GM21515 (cell line): Measurements from ENCODE around the gene HIVEP2.
"Not testable (repeated sequence)": the region's sequence is repeated elsewhere in the genome, so short reads cannot be mapped to it uniquely, and the experiment has no call there.

Experiments
- ATAC-seq: cut with Tn5 transposase; IDR thresholded peaks from one replicate; pipeline ENCODE4 v1.9.1; 2021; ENCODE audit not compliant: unreplicated experiment

HIVEP2 gene

GRCh38 chr6:142945049-142945445 is at the start of gene HIVEP2:
Gene HIVEP2, minus strand, starts transcription at chr6:142945176. Its CDS starts 170,438 bp downstream, at chr6:142774738.
- ATAC-seq: peak; percentile 25

DNA sequence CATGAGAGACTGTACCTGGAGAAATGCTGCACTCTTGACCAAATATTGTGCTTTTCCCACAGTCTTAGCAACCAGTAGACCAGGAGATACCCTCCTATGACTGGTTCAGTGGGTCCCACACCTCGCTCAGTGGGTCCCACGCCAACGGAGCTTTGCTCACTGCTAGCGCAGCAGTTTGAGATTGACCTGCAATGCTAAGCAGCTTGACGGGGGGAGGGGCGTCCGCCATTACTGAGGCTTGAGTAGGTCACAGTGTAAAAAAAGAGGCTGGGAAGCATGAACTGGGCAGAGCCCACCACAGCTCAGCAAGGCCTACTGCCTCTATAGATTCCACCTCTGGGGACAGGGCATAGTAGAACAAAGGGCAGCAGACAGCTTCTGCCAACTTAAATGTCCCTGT is 49.0 kb upstream of the HIVEP2 start:
- no peak for ATAC-seq

DNA sequence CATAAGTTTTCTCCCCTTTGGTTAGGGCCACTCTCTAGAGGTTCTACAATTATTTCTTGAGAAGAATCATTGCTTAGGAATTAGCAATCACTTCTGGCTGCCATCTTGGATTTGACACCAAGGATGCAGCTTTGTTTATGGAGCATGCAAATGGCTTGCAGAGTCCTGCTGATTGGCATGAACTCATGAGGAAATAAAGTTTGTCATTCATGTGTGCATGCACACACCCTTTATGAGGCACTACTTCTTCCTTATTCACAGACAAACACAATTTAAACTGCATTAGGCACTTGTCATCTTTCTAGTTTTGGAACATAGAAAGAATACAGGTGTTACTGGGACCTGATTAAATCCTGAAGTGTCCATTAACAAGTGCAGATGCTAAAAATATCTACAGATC is 42.5 kb upstream of the HIVEP2 start:
- ATAC-seq: no peak

DNA sequence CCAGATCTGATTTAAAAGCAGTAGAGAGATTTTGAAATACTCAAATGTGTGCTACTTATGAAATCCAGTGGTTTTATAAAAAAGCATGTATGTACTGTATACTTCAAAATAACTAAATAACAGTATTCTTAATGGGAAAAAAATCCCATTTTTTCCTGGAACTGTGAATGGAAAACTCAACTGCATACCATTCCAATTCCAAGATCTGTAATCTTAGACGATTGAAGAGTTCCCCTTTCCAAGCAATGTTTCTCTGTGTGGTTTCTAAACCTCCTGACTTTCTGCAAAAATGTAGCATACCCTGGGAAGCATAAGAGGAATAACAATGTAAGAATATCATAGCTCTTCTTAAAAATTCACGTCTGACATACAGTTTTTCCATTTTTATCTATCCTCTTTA is 40.3 kb upstream of the HIVEP2 start:
- no peak for ATAC-seq

- no peak for ATAC-seq
Observed at GRCh38 chr6:142984386-142984785, 39.4 kb upstream of the HIVEP2 start.

DNA sequence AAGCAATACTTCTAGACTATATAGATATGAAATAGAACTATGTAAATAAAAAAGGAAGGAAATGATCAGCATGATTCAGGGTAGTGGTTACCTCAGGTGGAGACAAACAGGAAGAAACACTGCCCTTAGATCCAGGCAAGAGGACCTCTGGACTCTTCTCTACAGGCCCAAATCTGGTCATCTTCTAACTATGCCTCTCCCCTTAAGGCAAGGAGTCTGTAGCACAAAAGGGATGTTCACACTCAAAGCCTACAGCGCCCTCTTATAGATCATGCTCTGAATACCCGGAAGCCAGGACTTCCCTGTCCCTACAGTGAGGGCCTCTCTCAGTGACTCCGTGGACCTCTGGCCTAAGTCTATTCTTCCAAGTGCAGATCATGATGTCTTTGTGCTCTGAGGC is 30.4 kb upstream of the HIVEP2 start:
- no peak for ATAC-seq

DNA sequence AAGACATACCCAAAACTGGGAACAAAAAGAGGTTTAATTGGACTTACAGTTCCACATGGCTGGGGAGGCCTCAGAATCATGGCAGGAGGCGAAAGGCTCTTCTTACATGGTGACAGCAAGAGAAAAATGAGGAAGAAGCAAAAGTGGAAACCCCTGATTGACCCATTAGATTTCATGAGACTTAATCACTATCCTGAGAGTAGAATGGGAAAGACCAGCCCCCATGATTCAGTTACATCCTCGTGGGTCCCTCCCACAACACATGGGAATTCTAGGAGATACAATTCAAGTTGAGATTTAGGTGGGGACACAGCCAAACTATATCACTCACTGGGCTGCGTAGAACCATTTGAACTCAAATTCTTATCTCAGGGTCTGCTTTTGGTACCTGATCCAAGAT is 26.0 kb upstream of the HIVEP2 start:
- not testable (repeated sequence) for ATAC-seq

DNA sequence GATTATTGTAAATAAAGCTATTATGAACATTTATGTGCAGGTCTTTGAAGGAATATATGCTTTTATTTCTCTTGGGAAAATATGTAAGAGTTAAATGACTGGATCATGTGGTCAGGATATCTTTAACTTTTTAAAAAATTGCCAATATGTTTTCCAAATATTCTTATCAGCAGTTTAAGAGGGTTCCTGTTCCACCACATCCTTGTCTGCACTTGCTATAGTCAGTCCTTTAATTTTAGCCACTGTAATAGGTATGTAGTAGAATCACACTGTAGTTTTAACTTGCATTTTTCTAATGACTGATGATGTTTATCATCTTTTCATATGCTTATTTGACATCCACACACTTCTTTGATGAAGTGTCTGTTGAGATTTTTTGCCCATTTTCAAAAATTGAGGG is 23.6 kb upstream of the HIVEP2 start:
- ATAC-seq: no peak

DNA sequence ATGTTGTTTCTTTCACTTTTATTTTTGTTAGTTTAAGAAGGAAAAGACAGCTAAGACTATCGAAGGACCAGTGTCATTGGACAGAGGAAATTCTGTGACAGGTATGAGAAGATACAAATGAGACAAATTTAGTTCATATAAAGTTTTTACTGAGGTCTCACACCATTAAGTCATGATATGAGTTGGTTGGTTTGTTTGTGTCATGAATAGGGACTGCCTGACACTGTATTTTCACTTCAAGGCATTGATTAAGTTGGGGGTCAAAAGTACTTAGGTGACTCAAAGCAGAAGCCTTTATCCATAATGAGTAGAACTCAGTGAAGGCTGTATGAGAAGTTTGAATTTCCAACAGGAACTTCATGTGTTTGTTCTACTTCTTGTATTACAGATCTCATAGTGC is 21.3 kb upstream of the HIVEP2 start:
- ATAC-seq: no peak

GRCh38 chr6:142965164-142965563 is 20.2 kb upstream of the HIVEP2 start:
- ATAC-seq: no peak

DNA sequence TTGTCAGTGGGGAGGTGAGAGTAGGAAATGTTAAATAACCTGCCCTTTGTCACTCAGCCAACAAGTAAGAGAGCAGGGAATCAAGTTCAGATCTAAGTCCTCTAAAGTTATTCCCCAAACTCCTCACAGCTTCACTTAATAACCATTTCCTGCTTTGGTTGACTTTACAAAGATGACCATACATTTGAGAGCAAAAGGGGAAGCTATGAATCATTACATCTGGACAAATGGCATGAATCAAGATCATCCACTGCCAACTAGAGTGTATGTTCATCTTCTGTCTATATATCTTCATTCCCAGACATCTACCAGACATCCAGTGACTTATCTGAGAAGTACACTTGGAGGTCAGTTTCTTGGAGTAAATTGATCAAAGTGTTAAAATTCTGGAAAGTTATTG is 15.1 kb upstream of the HIVEP2 start:
- ATAC-seq: no peak

- no peak for ATAC-seq
Observed at GRCh38 chr6:142958343-142958742, 13.4 kb upstream of the HIVEP2 start.

GRCh38 chr6:142956726-142957125 is 11.8 kb upstream of the HIVEP2 start:
- ATAC-seq: no peak

DNA sequence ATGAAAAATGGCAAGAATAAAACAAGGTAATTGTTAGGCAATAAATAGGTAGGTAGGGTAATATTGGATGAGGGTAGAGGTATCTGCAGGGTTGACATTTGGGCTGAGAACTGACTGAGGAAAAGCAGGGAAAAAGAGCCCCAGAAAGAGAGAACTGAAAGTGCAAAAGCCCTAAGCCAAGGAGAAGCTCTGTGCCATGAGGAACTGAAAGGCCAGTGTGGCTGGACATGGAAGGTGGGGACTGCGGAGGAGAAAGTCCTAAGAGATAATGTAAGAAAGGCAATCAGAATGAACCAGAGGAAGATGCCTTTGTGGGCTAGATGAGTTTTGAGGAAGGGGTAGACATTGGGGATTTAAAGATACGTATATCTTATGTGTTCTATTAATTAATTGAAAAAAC is 9.9 kb upstream of the HIVEP2 start:
- ATAC-seq: no peak

DNA sequence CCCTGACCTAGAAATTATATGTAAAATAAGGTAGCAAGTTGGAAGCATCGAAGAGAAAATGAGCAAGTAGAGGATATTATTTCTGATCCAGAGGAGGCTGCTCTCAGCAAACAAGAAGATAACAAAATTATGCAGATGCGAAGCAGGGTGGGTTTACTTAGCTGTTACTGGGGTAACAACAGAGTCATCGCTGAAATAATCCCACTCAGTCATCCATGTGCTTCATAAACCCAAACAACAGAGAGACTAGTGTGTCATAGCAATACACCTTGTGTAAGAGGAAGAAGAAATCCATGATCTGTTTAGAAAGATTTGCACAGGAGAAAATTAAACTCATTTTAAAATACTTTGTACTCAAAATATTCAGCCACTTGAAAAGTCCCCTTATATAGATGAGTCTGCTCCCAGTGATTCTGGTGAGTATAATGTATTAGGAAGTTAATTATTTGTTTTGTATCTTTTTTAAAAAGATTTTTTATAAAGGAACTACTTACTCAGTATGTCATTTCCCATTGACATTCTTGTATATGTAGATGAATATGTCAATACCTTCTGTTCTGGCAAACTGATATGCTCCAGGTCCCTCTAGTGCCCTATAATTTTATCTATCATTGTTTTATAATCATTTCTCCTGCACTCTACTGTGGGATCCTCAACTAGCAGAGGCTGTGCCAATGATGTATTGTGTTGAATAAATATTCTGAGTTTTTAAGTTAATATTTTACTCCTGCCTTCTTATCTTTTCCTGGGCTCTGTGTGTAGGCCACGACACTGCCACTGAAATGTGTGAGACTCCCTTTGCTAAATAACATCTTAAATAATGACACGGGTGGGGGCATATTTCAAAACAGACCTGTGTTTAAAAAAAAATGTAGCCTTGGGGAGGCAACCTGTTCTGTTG is 8.6 kb upstream of the HIVEP2 start:
- no peak for ATAC-seq

- ATAC-seq: peak; percentile 68
Observed at GRCh38 chr6:142952614-142953013, 7.6 kb upstream of the HIVEP2 start.

DNA sequence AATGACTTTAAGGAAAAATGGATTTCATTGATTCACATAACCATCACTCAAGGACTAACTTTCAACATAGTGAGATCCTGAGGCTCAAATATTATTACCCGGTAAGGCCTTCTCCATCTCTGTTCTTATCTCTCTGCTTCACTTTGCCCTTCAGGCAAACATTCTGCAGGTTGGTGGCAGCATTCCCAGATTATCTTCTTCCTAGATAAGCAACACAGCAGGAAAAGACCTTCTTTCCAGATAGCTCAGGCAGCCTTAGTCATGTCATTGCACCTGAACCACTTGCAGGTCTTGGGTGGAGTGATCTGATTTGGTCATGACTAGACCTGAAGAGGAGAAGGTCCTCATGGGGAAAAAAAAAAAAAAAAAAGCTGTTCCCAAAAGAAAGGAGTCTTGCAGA is 5.3 kb upstream of the HIVEP2 start:
- no peak for ATAC-seq

DNA sequence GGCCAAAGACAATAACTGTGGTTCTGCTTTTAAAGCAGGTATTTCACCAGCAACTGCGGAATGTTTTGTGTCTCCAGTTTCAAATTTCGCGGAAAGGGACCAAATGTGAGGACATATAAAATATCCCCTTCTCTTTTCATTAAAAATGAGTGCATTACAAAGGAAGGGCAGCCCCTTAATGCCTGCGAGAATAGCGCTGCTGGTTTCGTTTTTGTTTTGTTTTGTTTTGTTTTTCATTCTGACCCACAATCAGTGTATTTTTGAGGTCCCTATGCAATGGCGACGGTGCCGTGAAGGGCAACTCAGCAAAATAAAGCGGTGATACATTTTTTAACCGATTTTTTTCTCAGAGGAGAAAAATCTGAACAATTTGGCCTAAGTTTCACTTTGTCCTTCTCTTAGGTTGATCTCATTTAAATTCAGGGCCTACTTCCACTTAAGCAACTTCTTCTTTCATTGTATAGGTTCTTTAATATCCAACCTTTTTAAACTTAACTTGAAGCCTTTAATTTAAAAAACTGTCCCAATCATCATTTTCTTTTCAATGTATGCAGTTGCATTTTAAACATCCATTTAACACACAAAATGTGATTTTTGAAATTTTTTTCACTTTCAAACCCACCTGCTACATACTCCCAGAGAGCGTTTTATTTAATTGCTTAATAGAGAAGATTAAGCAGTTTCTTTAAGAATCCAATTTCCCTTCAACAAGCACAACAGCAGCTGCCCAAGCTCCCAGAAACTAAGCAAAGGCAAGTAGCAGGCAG is 2.9 kb upstream of the HIVEP2 start:
- peak; percentile 31 for ATAC-seq

GRCh38 chr6:142946924-142947713 is 2.1 kb upstream of the HIVEP2 start:
- peak; percentile 53 for ATAC-seq

DNA sequence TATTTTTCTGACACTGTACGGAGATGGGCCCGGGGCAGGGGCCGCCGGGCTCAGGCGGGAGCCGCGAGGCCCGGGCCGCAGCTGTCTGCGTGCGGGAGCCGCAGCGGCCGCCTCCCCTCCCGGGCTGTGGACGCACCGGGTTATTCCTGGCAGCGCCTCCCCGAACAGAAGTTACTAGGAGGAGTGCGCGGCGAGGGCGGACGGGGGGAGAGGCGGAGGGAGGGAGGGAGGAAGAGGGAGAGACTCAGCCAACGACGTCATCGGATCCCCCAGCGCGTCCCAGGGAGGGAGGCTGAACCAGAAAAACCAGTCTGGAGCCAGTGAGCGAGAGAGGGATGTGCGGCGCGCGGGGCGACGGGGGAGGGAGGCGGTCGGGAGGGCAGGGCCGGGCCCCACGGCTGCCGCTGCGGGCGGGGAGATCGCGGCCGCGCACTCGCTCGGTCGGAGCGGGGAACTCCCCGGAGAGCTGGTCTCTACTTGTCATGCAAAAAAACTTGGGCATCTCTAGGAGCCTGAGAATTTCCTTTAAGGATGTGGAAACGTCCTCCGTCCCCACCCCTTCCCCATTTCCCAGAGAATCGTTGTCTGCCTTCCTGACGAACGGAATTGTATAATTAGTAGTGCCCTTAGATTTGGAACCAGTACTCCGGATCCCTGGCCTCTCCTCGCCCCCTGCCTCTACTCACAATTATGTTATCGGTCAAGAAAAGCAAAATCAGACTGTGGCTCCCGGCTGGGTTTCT is 1.4 kb upstream of the HIVEP2 start:
- ATAC-seq: peak; percentile 27
